Esophagus muscularis mucosa (tissue), 3 donors: Measurements from ENCODE around the gene TRDMT1.

ENCODE experiments used
- CTCF ChIP-seq, 3 experiments: fragments of 200-600 bp in 2 of 3; fragments of 450-650 bp in 1 of 3; sonication (generic) in 2 of 3; IDR thresholded peaks; one replicate each; pipeline ENCODE4 v1.5.1; 2017 to 2019; ENCODE audit warnings: antibody characterized with exemption in 3 of 3, mild to moderate bottlenecking in 2 of 3, moderate library complexity in 1 of 3
- POLR2AphosphoS5 ChIP-seq, 2 donors: sonication (generic); formaldehyde crosslinking; IDR thresholded peaks; one replicate each; pipeline ENCODE4 v1.6.1; 2017; ENCODE audit warnings: antibody characterized with exemption in 2 of 2

DNA sequence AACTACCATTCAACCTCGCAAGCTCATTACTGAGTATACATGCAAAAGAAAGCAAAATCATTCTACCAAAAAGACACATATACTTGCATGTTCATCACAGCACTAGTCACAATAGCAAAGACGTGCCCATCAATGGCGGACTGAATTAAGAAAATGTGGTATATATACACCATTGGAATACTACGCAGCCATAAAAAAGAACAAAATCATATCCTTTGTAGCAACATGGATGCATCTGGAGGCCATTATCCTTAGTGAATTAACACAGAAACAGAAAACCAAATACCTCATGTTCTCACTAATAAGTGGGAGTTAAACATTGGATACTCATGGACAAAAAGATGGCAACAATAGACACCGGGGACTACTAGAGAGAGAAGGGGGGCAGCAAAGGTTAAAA, 6.4 kb downstream of the TRDMT1 start:
- TF ChIP-seq CTCF (IDR thresholded peaks at IDR 0.05) (no peak), POLR2AphosphoS5 (IDR thresholded peaks at IDR 0.05) (no peak)
